HepG2 (cell line): Measurements from ENCODE around the gene PXMP4. TPM values are rescaled to one million over a fixed set of nuclear protein-coding genes. Genes with fewer than 3 reads are reported as not detected.

ENCODE experiments used
- ATAC-seq: fragments of 200-7000 bp; cut with Tn5 transposase; 3 replicates; pipeline ENCODE4 v1.9.1; 2020; ENCODE audit warnings: mild to moderate bottlenecking, moderate library complexity
- BruUV-seq: library from RNA; stranded (reverse); fragments of 400-500 nt; replicated peaks from 2 replicates; lab custom pipeline; 2021; lab: Mats Ljungman, UMichigan
- CTCF ChIA-PET: fragments of 300-600 bp; formaldehyde crosslinking; extraction: SDS; loops from one replicate; lab custom pipeline; 2021; ENCODE audit warnings: low total read pairs, inconsistent platforms, low intra/inter-chr PET ratio; lab: Yijun Ruan, JAX
- POLR2A ChIA-PET: fragments of 350-600 bp; sonication (Branson Sonifier 250); formaldehyde crosslinking; loops from one replicate; lab custom pipeline; 2020; ENCODE audit warnings: antibody characterized with exemption, inconsistent platforms; lab: Yijun Ruan, JAX
- DNase-seq: peaks from one replicate; pipeline ENCODE4 v3.0.0-alpha.2; 2015; ENCODE audit warnings: low spot score
- FAIRE-seq: peaks from 3 replicates; lab custom pipeline; 2011; peaks lifted over from hg19 to GRCh38; lab: Jason Lieb, UNC
- H2AFZ ChIP-seq: one replicate; pipeline ENCODE4 v1.6.1; 2011; ENCODE audit warnings: low read length, inconsistent platforms
- H3K27ac ChIP-seq: fragments of 300-600 bp; 3 replicates; pipeline ENCODE4 v1.8.0; 2011; ENCODE audit warnings: mixed run types, mild to moderate bottlenecking, mixed read lengths, low read length, inconsistent platforms; ENCODE audit not compliant: insufficient read depth; ENCODE audit errors: extremely low read length
- H3K27me3 ChIP-seq, 2 experiments: fragments of 200-600 bp in 1 of 2; 2 replicates in 1 of 2; 3 replicates in 1 of 2; pipeline versions ENCODE4 v1.6.0 to v1.8.0; 2011; ENCODE audit warnings: low read length in 2 of 2, mild to moderate bottlenecking in 2 of 2, moderate library complexity in 2 of 2, inconsistent platforms in 1 of 2; ENCODE audit not compliant: insufficient read depth in 2 of 2, control insufficient read depth in 1 of 2
- H3K36me3 ChIP-seq, 2 experiments: fragments of 200-600 bp in 1 of 2; replicated peaks in 1 of 2; 2 replicates in 1 of 2; 3 replicates in 1 of 2; pipeline versions ENCODE4 v1.5.1 to v1.8.0; 2011; ENCODE audit warnings: low read length in 2 of 2, inconsistent platforms in 1 of 2; ENCODE audit not compliant: insufficient read depth in 2 of 2, control insufficient read depth in 1 of 2
- H3K4me1 ChIP-seq: 2 replicates; pipeline ENCODE4 v1.5.1; 2012; ENCODE audit warnings: low read length, inconsistent platforms; ENCODE audit not compliant: insufficient read depth
- H3K4me2 ChIP-seq: 2 replicates; pipeline ENCODE4 v1.6.0; 2011; ENCODE audit warnings: low read depth, low read length, inconsistent platforms
- H3K4me3 ChIP-seq, 3 experiments: fragments of 200-600 bp in 1 of 3; sonication (generic), shearing (Covaris generic) in 1 of 3; replicated peaks in 1 of 3; 2 replicates each; pipeline ENCODE4 v1.5.1; 2011 to 2016; ENCODE audit warnings: low read length in 3 of 3, inconsistent platforms in 2 of 3, low read depth in 2 of 3, mild to moderate bottlenecking in 2 of 3, control low read depth in 1 of 3, mixed read lengths in 1 of 3; ENCODE audit not compliant: insufficient read depth in 1 of 3
- H3K79me2 ChIP-seq: one replicate; pipeline ENCODE4 v1.6.1; 2011; ENCODE audit warnings: low read length, inconsistent platforms; ENCODE audit not compliant: insufficient read depth
- H3K9ac ChIP-seq: 2 replicates; pipeline ENCODE4 v1.6.0; 2011; ENCODE audit warnings: mild to moderate bottlenecking, low read depth, low read length, inconsistent platforms; ENCODE audit not compliant: insufficient read depth
- H3K9me3 ChIP-seq: 2 replicates; pipeline ENCODE4 v1.5.1; 2012; ENCODE audit warnings: mild to moderate bottlenecking, low read length
- H4K20me1 ChIP-seq: 2 replicates; pipeline ENCODE4 v1.6.0; 2011; ENCODE audit warnings: inconsistent platforms, mild to moderate bottlenecking, low read length, moderate library complexity; ENCODE audit not compliant: insufficient read depth
- ATF7-NPFF ChIP-seq: sonication (generic); formaldehyde crosslinking; IDR thresholded peaks from 2 replicates; pipeline ENCODE4 v1.8.1; 2023; ENCODE audit warnings: mild to moderate bottlenecking, low read depth, missing genetic modification reagents, moderate library complexity
- CREB3 ChIP-seq: sonication (generic); formaldehyde crosslinking; IDR thresholded peaks from 2 replicates; pipeline ENCODE4 v1.5.0; 2020; ENCODE audit warnings: missing genetic modification reagents
- DNMT1 ChIP-seq: sonication (generic); formaldehyde crosslinking; IDR thresholded peaks from 2 replicates; pipeline ENCODE4 v1.5.1; 2020; ENCODE audit warnings: mild to moderate bottlenecking, missing genetic modification reagents
- FOXC1 ChIP-seq: sonication (generic); formaldehyde crosslinking; IDR thresholded peaks from 2 replicates; pipeline ENCODE4 v1.8.0; 2022; ENCODE audit warnings: mild to moderate bottlenecking, missing genetic modification reagents, borderline replicate concordance
- HNF4G ChIP-seq, 2 experiments: sonication (generic) in 1 of 2; formaldehyde crosslinking in 1 of 2; IDR thresholded peaks; 2 replicates each; pipeline versions ENCODE4 v1.4.0 to v1.6.1; 2011 to 2020; ENCODE audit warnings: borderline replicate concordance in 2 of 2, low read depth in 2 of 2, mild to moderate bottlenecking in 2 of 2, low read length in 1 of 2, missing genetic modification reagents in 1 of 2, moderate library complexity in 1 of 2
- ISX ChIP-seq: sonication (generic); formaldehyde crosslinking; conservative IDR thresholded peaks from 2 replicates; pipeline ENCODE4 v1.5.0; 2020; ENCODE audit warnings: missing genetic modification reagents
- JUNB ChIP-seq: sonication (generic); formaldehyde crosslinking; IDR thresholded peaks from 2 replicates; pipeline ENCODE4 v1.8.0; 2022; ENCODE audit warnings: missing genetic modification reagents, mild to moderate bottlenecking, borderline replicate concordance
- KLF12 ChIP-seq: sonication (generic); formaldehyde crosslinking; IDR thresholded peaks from 2 replicates; pipeline ENCODE4 v1.4.0; 2020; ENCODE audit warnings: missing genetic modification reagents, borderline replicate concordance
- MNT ChIP-seq: fragments of 450-650 bp; IDR thresholded peaks from 2 replicates; pipeline ENCODE4 v1.6.1; 2016
- POGZ ChIP-seq: sonication (generic); formaldehyde crosslinking; IDR thresholded peaks from 2 replicates; pipeline ENCODE4 v1.4.0; 2020; ENCODE audit warnings: mild to moderate bottlenecking, missing genetic modification reagents
- PRPF4 ChIP-seq: fragments of 200-400 bp; formaldehyde crosslinking; IDR thresholded peaks from 2 replicates; pipeline ENCODE4 v1.6.1; 2016; ENCODE audit warnings: low read length, low read depth; ENCODE audit not compliant: poor library complexity, severe bottlenecking
- ZNF570 ChIP-seq: sonication (generic); formaldehyde crosslinking; IDR thresholded peaks from 2 replicates; pipeline ENCODE4 v1.4.0; 2020; ENCODE audit warnings: mild to moderate bottlenecking, missing genetic modification reagents, borderline replicate concordance
- ZNF577 ChIP-seq: sonication (generic); formaldehyde crosslinking; IDR thresholded peaks from 2 replicates; pipeline ENCODE4 v1.4.0; 2020; ENCODE audit warnings: mild to moderate bottlenecking, low read depth, missing genetic modification reagents, borderline replicate concordance
- ZNF773 ChIP-seq: sonication (generic); formaldehyde crosslinking; IDR thresholded peaks from 2 replicates; pipeline ENCODE4 v1.4.0; 2020; ENCODE audit warnings: missing genetic modification reagents, borderline replicate concordance
- ZNF891 ChIP-seq: sonication (generic); formaldehyde crosslinking; IDR thresholded peaks from 2 replicates; pipeline ENCODE4 v1.5.0; 2020; ENCODE audit warnings: mild to moderate bottlenecking, missing genetic modification reagents
- WGBS: methylation state at CpG from one replicate; pipeline ENCODE4 v1.1.6; 2017; ENCODE audit warnings: low lambda C conversion rate; 5-methylcytosine and 5-hydroxymethylcytosine counted together
- in situ Hi-C: cut with HindIII; loops from 2 replicates; pipeline ENCODE4 v1.10.0; 2017; ENCODE audit warnings: low pct_unique_long_range_greater_than_20kb; ENCODE audit not compliant: extremely low pct_ligation_motif_present
- intact Hi-C: fragments of 100-400 bp; cut with micrococcal nuclease; formaldehyde crosslinking; loops from one replicate; pipeline ENCODE4 v1.10.0; 2022; ENCODE audit not compliant: unreplicated experiment
- polyA plus RNA-seq, 8 experiments: library from polyadenylated mRNA; depleted of rRNA in 3 of 8; stranded (reverse) in 7 of 8; unstranded in 1 of 8; fragments of >200 nt; fragmentation: Illumina TruSeq in 4 of 8; extraction: Trizol in 4 of 8; gene quantifications; 2 replicates each; pipeline versions ENCODE4 v1.2.1 to v1.2.3, GENCODE V29; 2011 to 2016; ENCODE audit warnings: low read depth in 4 of 8, missing spikeins in 1 of 8, mixed read lengths in 1 of 8; ENCODE audit not compliant: insufficient read depth in 1 of 8
- total RNA-seq, 5 experiments: library from RNA; depleted of rRNA; stranded (reverse); fragments of >200 nt; fragmentation: Illumina TruSeq; extraction: Trizol; gene quantifications; 2 replicates each; pipeline ENCODE4 v1.2.3, GENCODE V29; 2016; ENCODE audit warnings: low read depth in 1 of 5
- TF ChIP-seq, protein P1 (sequence below): sonication (generic); formaldehyde crosslinking; IDR thresholded peaks from 2 replicates; pipeline ENCODE4 v1.4.0; 2020; ENCODE audit warnings: missing genetic modification reagents
- TF ChIP-seq, protein P2 (sequence below): sonication (generic); formaldehyde crosslinking; conservative IDR thresholded peaks from 2 replicates; pipeline ENCODE4 v1.8.0; 2022; ENCODE audit warnings: low read depth, missing genetic modification reagents

The PXMP4 gene
- total and polyA plus RNA-seq, 2 of the 13 experiments (the other 11 are each of a cell fraction or from before 2014, with no cell fraction given), result not detected

GRCh38 chr20:33716498-33716897 is 3.6 kb downstream of the PXMP4 start:
- ATAC-seq (no peak), DNase-seq (no peak), FAIRE-seq (no peak)
- no peak overlapping the region for H3K4me2 ChIP-seq
- no peaks in the 10 kb centered on the region for H3K36me3 ChIP-seq
- no peak overlapping the region for H3K27ac ChIP-seq
- no TSS peak for BruUV-seq
- CTCF ChIA-PET, result no interaction called here
- H3K27me3 ChIP-seq, result peaks cover 2 to 4% of the 10 kb centered on the region in 2 experiments; a peak in 2 of 5 replicates
- H4K20me1 ChIP-seq, result no peaks in the 10 kb centered on the region
- H3K4me3 ChIP-seq, result no peak overlapping the region
- H3K9ac ChIP-seq, result no peak overlapping the region
- intact Hi-C loops (no loop called here), in situ Hi-C loops (no loop called here)
- POLR2A ChIA-PET, result no interaction called here
- WGBS, result 17% methylated on average over 2 of the region's 2 CpGs
- H2AFZ ChIP-seq, result no peak overlapping the region
- no peaks in the 10 kb centered on the region for H3K79me2 ChIP-seq
- TF ChIP-seq, protein P1, sequence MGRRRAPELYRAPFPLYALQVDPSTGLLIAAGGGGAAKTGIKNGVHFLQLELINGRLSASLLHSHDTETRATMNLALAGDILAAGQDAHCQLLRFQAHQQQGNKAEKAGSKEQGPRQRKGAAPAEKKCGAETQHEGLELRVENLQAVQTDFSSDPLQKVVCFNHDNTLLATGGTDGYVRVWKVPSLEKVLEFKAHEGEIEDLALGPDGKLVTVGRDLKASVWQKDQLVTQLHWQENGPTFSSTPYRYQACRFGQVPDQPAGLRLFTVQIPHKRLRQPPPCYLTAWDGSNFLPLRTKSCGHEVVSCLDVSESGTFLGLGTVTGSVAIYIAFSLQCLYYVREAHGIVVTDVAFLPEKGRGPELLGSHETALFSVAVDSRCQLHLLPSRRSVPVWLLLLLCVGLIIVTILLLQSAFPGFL (CRISPR knock-in tag), result 0 out of 2 replicates have a peak, but pooled peaks have one; percentile 26
- TF ChIP-seq ISX (CRISPR knock-in tag), result no peak
- 0 out of 2 replicates have a peak, but pooled peaks have one; percentile 32 for TF ChIP-seq KLF12
- no peak for TF ChIP-seq DNMT1 (CRISPR knock-in tag)
- TF ChIP-seq HNF4G (IDR thresholded peaks at IDR 0.05; ENCODE audit: borderline replicate concordance, low read depth, low read length), result no peak
- TF ChIP-seq HNF4G (CRISPR knock-in tag; IDR thresholded peaks at IDR 0.05; ENCODE audit: borderline replicate concordance, low read depth), result no peak
- TF ChIP-seq POGZ (CRISPR knock-in tag), result no peak
- no peak for TF ChIP-seq ZNF891
- no peak for TF ChIP-seq JUNB (CRISPR knock-in tag)
- TF ChIP-seq, protein P2, sequence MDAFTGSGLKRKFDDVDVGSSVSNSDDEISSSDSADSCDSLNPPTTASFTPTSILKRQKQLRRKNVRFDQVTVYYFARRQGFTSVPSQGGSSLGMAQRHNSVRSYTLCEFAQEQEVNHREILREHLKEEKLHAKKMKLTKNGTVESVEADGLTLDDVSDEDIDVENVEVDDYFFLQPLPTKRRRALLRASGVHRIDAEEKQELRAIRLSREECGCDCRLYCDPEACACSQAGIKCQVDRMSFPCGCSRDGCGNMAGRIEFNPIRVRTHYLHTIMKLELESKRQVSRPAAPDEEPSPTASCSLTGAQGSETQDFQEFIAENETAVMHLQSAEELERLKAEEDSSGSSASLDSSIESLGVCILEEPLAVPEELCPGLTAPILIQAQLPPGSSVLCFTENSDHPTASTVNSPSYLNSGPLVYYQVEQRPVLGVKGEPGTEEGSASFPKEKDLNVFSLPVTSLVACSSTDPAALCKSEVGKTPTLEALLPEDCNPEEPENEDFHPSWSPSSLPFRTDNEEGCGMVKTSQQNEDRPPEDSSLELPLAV (CRISPR knock-in tag), result no peak
- TF ChIP-seq ZNF570, result no peak
- TF ChIP-seq ATF7-NPFF (CRISPR knock-in tag), result no peak
- no peak for TF ChIP-seq ZNF577 (CRISPR knock-in tag)
- TF ChIP-seq PRPF4, result no peak
- no peak for TF ChIP-seq FOXC1 (CRISPR knock-in tag)
- peak; percentile 98 for TF ChIP-seq MNT
- no peak for TF ChIP-seq ZNF773 (CRISPR knock-in tag)
- no peak for TF ChIP-seq CREB3 (CRISPR knock-in tag)
- H3K9me3 ChIP-seq, result no peaks in the 10 kb centered on the region
- H3K4me1 ChIP-seq, result peaks cover 73% of the 10 kb centered on the region
